Testis (tissue), 3 donors: ENCODE data around the gene AIFM3. TPM values are rescaled to one million over a fixed set of nuclear protein-coding genes. Genes with fewer than 3 reads are reported as not detected.

Source experiments
- DNase-seq: peaks from one replicate; pipeline ENCODE4 v3.0.0-alpha.2; 2019
- H3K27ac ChIP-seq, 2 donors: fragments of 200-600 bp; sonication (generic); one replicate each; pipeline ENCODE4 v1.5.1; 2019
- H3K27me3 ChIP-seq: fragments of 200-600 bp; sonication (generic); one replicate; pipeline ENCODE4 v1.5.1; 2019
- H3K36me3 ChIP-seq: fragments of 200-600 bp; sonication (generic); one replicate; pipeline ENCODE4 v1.5.1; 2017; ENCODE audit warnings: low read depth; ENCODE audit errors: missing control alignments
- H3K4me1 ChIP-seq: fragments of 200-600 bp; sonication (generic); one replicate; pipeline ENCODE4 v1.5.1; 2019
- H3K4me3 ChIP-seq, 2 donors: fragments of 200-600 bp; sonication (generic); one replicate each; pipeline ENCODE4 v1.5.1; 2017 to 2019
- H3K9me3 ChIP-seq: fragments of 200-600 bp; sonication (generic); one replicate; pipeline ENCODE4 v1.5.1; 2017
- POLR2A ChIP-seq: fragments of 450-650 bp; IDR thresholded peaks from one replicate; pipeline ENCODE4 v1.6.1; 2017; ENCODE audit warnings: antibody characterized with exemption, mild to moderate bottlenecking, moderate library complexity
- WGBS, 2 donors: methylation state at CpG; one replicate each; pipeline ENCODE4 v1.1.5; 2018; 5-methylcytosine and 5-hydroxymethylcytosine counted together
- intact Hi-C: fragments of 100-400 bp; cut with DNase I; formaldehyde crosslinking; loops from one replicate; pipeline ENCODE4 v1.15.1; 2023; ENCODE audit warnings: low total_unique reads
- polyA plus RNA-seq: library from polyadenylated mRNA; stranded (reverse); fragments of 350-450 nt; fragmentation: Illumina TruSeq; extraction: RNeasy Lipid Tissue Mini Kit (QIAGEN cat#74804); gene quantifications from one replicate; pipeline ENCODE4 v1.2.3, GENCODE V29; 2014; ENCODE audit warnings: low read depth, low replicate concordance; ENCODE audit not compliant: insufficient read depth
- total RNA-seq, 2 donors: library from RNA; depleted of rRNA; stranded (reverse); fragments of >200 nt; gene quantifications; one replicate each; pipeline ENCODE4 v1.2.3, GENCODE V29; 2016
- TF ChIP-seq, protein P1 (sequence below), 3 experiments: fragments of 450-650 bp in 2 of 3; fragments of 200-600 bp in 1 of 3; sonication (generic) in 1 of 3; IDR thresholded peaks; one replicate each; pipeline ENCODE4 v1.5.1; 2016 to 2019; ENCODE audit warnings: antibody characterized with exemption in 3 of 3, mild to moderate bottlenecking in 2 of 3, moderate library complexity in 1 of 3

Gene AIFM3
- total and polyA plus RNA-seq, 3 donors from 2014 or later = 0.88 to 2.9 (median 1.6) TPM

DNA sequence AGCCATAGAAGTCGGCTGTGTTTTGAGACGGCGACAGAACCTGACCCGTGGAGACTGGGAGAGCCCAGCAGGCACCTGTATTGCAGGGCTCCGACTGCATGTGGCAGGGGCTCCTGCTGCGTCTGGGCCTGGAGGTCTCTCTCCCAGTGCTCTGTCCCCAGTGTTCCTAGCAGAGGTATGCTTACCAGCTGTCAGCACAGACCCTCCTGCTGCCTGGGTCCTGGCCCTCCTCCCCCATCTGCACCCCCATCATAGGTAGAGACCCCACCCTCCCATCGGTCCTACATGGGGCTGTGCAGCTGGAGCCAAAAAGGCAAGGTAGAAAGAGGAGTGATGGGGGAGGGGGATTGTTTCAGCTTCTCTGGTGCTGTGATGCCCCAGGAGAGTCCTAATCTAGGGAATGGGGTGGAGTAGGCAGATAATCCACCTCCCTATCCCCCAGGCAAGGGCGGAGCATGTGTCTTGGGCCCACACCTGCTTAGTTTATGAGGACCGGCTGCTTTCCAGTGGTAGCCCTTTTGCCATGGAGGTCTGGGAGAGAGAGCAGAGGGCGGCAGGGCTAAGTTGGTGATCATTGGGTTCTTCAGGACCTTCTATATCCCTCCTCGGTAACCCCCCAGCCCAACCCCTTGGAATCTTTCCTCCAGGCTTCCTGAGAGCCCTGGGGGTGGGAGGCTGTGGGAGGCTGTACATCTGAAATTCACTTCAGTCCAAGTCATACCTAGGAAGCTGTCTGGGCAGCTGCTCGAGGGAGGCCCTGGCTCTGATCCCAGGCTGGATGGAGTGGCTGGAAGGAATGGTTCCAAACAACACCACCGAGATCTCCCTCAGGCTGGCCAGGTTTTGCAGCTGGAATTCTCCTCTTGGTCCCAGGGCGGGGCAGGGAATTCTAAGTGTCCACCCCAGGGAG, 60.0 kb downstream of the AIFM3 start:
- intact Hi-C loops = no loop called here
- Histone ChIP-seq H3K9me3 (no peaks in the 10 kb centered on the region), H3K27ac (no peak overlapping the region), H3K4me3 (no peak overlapping the region), H3K27me3 (no peaks in the 10 kb centered on the region), H3K4me1 (peaks cover 27% of the 10 kb centered on the region), H3K36me3 (no peaks in the 10 kb centered on the region)
- no peak for TF ChIP-seq POLR2A
- TF ChIP-seq, protein P1, sequence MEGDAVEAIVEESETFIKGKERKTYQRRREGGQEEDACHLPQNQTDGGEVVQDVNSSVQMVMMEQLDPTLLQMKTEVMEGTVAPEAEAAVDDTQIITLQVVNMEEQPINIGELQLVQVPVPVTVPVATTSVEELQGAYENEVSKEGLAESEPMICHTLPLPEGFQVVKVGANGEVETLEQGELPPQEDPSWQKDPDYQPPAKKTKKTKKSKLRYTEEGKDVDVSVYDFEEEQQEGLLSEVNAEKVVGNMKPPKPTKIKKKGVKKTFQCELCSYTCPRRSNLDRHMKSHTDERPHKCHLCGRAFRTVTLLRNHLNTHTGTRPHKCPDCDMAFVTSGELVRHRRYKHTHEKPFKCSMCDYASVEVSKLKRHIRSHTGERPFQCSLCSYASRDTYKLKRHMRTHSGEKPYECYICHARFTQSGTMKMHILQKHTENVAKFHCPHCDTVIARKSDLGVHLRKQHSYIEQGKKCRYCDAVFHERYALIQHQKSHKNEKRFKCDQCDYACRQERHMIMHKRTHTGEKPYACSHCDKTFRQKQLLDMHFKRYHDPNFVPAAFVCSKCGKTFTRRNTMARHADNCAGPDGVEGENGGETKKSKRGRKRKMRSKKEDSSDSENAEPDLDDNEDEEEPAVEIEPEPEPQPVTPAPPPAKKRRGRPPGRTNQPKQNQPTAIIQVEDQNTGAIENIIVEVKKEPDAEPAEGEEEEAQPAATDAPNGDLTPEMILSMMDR (IDR thresholded peaks at IDR 0.05) = no peak
- peak; percentile 68 for DNase-seq
- 66 to 75% methylated on average over 8 to 14 of the region's 14 CpGs for WGBS, 2 donors

DNA sequence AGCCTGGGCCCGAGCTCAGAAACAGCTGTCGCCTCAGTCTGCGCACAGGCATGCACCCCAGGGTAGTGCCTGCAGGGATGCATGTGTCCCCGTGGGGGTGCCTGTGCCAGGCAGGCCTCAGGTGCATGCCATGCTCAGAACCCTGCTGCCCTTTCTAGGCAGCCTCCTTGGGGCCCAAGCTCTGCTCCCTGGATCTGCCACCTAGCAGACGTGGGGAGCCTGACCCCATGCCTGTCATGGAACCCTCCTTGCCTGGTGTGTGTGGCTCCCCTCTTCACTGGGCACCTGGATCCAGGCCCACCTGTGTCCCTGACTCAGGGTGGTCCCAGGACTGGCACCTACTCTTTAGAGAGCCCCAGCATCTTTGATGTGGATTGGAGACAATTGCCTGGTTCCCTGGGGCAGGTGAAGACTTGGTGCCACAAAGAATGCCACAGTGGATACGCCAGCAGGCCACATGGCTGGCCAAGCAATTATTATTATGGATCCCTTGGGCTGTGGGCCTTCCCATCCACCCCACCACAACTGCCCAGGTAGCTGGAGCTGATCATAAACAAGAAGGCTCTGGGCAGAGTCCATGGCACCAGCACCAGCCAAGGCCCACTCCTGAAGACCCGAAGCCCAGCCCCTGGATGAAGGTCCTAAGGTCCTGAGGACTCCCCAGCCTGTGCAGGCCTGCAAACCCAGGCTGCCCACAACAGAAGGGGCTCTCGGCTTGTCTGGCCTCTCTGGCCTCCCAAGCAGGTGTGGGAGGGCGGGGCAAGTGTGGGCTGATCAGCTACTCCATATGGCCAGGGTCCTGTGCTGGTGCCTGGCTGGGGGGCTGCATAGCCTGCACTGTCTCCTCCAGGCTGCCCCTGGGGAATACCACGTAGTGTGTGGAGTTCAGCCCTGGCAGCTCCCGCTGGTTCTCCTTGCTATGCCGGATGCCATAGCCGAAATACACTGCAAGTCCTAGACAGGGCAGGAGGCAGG, 61.5 kb downstream of the AIFM3 start:
- Histone ChIP-seq H3K4me1 (peaks cover 27% of the 10 kb centered on the region), H3K36me3 (no peaks in the 10 kb centered on the region), H3K27ac (no peak overlapping the region), H3K27me3 (no peaks in the 10 kb centered on the region), H3K9me3 (no peaks in the 10 kb centered on the region), H3K4me3 (no peak overlapping the region)
- 93 to 98% methylated on average over 8 to 13 of the region's 13 CpGs for WGBS, 2 donors
- intact Hi-C loops = no loop called here
- TF ChIP-seq, protein P1 (IDR thresholded peaks at IDR 0.05) = no peak
- no peak for TF ChIP-seq POLR2A
- DNase-seq = no peak

DNA sequence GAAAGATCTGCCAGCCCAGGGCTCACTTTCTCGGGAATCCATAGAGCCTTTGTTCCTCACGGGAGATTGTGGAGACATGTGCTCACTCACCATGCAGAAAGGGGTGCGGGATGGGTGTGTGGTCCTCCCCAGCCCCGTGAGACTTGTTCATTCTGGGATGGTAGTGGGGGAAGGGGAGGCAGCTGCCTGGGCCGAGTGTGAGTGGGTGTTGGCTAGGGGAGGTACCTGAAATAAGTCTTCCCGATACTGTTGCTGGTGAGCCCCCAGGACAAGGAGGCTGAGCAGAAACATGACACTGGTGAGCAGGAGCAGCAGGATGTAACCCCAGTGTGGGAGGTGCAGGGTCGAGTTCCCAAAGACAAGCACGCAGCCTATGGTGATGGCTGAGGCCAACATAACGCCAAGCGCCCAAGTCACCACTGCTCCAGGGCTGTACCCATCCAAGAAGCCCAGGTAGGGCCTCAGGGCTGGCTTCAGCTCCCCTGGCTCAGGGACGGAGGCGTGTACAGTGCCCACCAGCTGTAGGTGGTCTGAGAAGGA, 62.5 kb downstream of the AIFM3 start:
- TF ChIP-seq, protein P1 (IDR thresholded peaks at IDR 0.05) = no peak
- TF ChIP-seq POLR2A = no peak
- H3K4me1 ChIP-seq = peaks cover 27% of the 10 kb centered on the region
- no peaks in the 10 kb centered on the region for H3K9me3 ChIP-seq
- no peak for DNase-seq
- H3K27me3 ChIP-seq = no peaks in the 10 kb centered on the region
- H3K4me3 ChIP-seq = no peak overlapping the region
- 69 to 83% methylated on average over 11 to 12 of the region's 12 CpGs for WGBS, 2 donors
- H3K36me3 ChIP-seq = no peaks in the 10 kb centered on the region
- intact Hi-C loops = no loop called here
- H3K27ac ChIP-seq = no peak overlapping the region

DNA sequence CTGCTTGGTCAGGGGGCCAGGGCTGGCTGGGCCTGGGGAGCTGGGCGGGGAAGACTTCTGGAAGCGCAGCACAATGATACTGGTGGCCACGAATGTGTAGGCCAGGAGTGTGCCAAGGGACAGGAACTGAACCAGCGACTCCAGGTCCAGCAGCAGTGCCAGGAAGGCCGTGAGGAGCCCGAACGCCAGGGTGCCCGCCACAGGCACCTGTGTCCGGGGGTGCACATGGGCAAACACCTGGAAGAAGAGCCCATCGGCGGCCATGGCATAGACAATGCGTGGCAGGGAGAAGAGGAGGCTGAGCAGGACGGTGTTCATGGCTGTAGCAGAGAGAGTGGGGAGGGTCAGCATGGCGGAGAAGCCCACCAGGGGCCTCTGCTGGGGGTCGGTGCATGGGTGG, 63.0 kb downstream of the AIFM3 start:
- no peaks in the 10 kb centered on the region for H3K27me3 ChIP-seq

More for the DNA sequence above, 63.0 kb downstream of the AIFM3 start:
- Histone ChIP-seq H3K9me3 (no peaks in the 10 kb centered on the region), H3K36me3 (no peaks in the 10 kb centered on the region), H3K4me3 (no peak overlapping the region), H3K27ac (no peak overlapping the region), H3K4me1 (peaks cover 27% of the 10 kb centered on the region)
- WGBS, 2 donors = 91 to 94% methylated on average over 12 to 15 of the region's 15 CpGs
- intact Hi-C loops = no loop called here
- no peak for DNase-seq
- TF ChIP-seq, protein P1 (IDR thresholded peaks at IDR 0.05) = no peak
- TF ChIP-seq POLR2A = no peak

Other genes with a start within 250 kb of the AIFM3 start
- gene SERPIND1, start 193.1 kb upstream of the AIFM3 start, total RNA-seq = under 1 TPM; 0.16 to 0.25 TPM
- 0.78 TPM for gene SERPIND1, start 193.1 kb upstream of the AIFM3 start, polyA plus RNA-seq
- gene PI4KA, start 108.4 kb upstream of the AIFM3 start, total RNA-seq = 100 to 1,000 TPM; 140 to 196 TPM
- gene PI4KA, start 108.4 kb upstream of the AIFM3 start, polyA plus RNA-seq = 124 TPM
- gene SNAP29, start 108.2 kb upstream of the AIFM3 start, total RNA-seq = 10 to 100 TPM; 41.8 to 47.7 TPM
- gene SNAP29, start 108.2 kb upstream of the AIFM3 start, polyA plus RNA-seq = 127 TPM
- gene CRKL, start 49.8 kb upstream of the AIFM3 start, total RNA-seq = 10 to 100 TPM; 47.5 to 60.2 TPM
- 31.9 TPM for gene CRKL, start 49.8 kb upstream of the AIFM3 start, polyA plus RNA-seq
- gene LZTR1, start 15.0 kb downstream of the AIFM3 start, total RNA-seq = 10 to 100 TPM; 61.5 to 61.6 TPM
- gene LZTR1, start 15.0 kb downstream of the AIFM3 start, polyA plus RNA-seq = 32.4 TPM
- gene THAP7, start 34.9 kb downstream of the AIFM3 start, total RNA-seq = 10 to 100 TPM; 75.8 to 96.5 TPM
- 60.6 TPM for gene THAP7, start 34.9 kb downstream of the AIFM3 start, polyA plus RNA-seq
- 10 to 100 TPM in 1 of 2 donors, 1 to 10 TPM in 1; 7.0 to 24.0 TPM for gene P2RX6, start 47.9 kb downstream of the AIFM3 start, total RNA-seq
- gene P2RX6, start 47.9 kb downstream of the AIFM3 start, polyA plus RNA-seq = 5.2 TPM
- 10 to 100 TPM; 60.3 to 64.8 TPM for gene SLC7A4, start 65.3 kb downstream of the AIFM3 start, total RNA-seq
- 54.8 TPM for gene SLC7A4, start 65.3 kb downstream of the AIFM3 start, polyA plus RNA-seq
- 1 to 10 TPM; 3.0 to 5.4 TPM for gene LRRC74B, start 78.7 kb downstream of the AIFM3 start, total RNA-seq
- gene LRRC74B, start 78.7 kb downstream of the AIFM3 start, polyA plus RNA-seq = 8.7 TPM